HG03064 (cell line): ENCODE results near the gene SNX18.
"Not testable (repeated sequence)": the region's sequence is repeated elsewhere in the genome, so short reads cannot be mapped to it uniquely, and the experiment has no call there.

Experiments used
- ATAC-seq: cut with Tn5 transposase; IDR thresholded peaks from one replicate; pipeline ENCODE4 v1.9.1; 2021; ENCODE audit warnings: low read depth; ENCODE audit not compliant: unreplicated experiment

Gene SNX18

GRCh38 chr5:54518818-54519508 is 1.4 kb downstream of the SNX18 start:
- no peak for ATAC-seq

GRCh38 chr5:54519509-54519876 is 1.9 kb downstream of the SNX18 start:
- ATAC-seq: no peak

GRCh38 chr5:54520438-54520846 is 2.9 kb downstream of the SNX18 start:
- ATAC-seq: no peak

- ATAC-seq: no peak
Observed at GRCh38 chr5:54520940-54521339, 3.4 kb downstream of the SNX18 start.

- ATAC-seq: no peak
Observed at GRCh38 chr5:54521856-54522479, 4.4 kb downstream of the SNX18 start.

GRCh38 chr5:54523534-54523933 is 6.0 kb downstream of the SNX18 start:
- ATAC-seq: no peak

- ATAC-seq: no peak
Observed at GRCh38 chr5:54524082-54524481, 6.5 kb downstream of the SNX18 start.

- ATAC-seq: no peak
Observed at GRCh38 chr5:54524704-54525103, 7.1 kb downstream of the SNX18 start.

- no peak for ATAC-seq
Observed at GRCh38 chr5:54525261-54525660, 7.7 kb downstream of the SNX18 start.

- ATAC-seq: no peak
Observed at GRCh38 chr5:54525692-54526091, 8.1 kb downstream of the SNX18 start.

GRCh38 chr5:54526604-54527288 is 9.2 kb downstream of the SNX18 start:
- ATAC-seq: no peak

GRCh38 chr5:54528633-54529209 is 11.2 kb downstream of the SNX18 start:
- no peak for ATAC-seq

GRCh38 chr5:54529565-54529964 is 12.0 kb downstream of the SNX18 start:
- no peak for ATAC-seq

- ATAC-seq: no peak
Observed at GRCh38 chr5:54531546-54531945, 14.0 kb downstream of the SNX18 start.

- ATAC-seq: no peak
Observed at GRCh38 chr5:54533541-54534190, 16.1 kb downstream of the SNX18 start.

GRCh38 chr5:54534191-54535004 is 16.8 kb downstream of the SNX18 start:
- no peak for ATAC-seq

GRCh38 chr5:54535149-54535844 is 17.7 kb downstream of the SNX18 start:
- ATAC-seq: no peak

GRCh38 chr5:54536375-54536774 is 18.8 kb downstream of the SNX18 start:
- not testable (repeated sequence) for ATAC-seq

GRCh38 chr5:54536861-54537260 is 19.3 kb downstream of the SNX18 start:
- not testable (repeated sequence) for ATAC-seq

GRCh38 chr5:54537725-54538124 is 20.2 kb downstream of the SNX18 start:
- ATAC-seq: no peak
